Retinal pigment epithelial cell (primary cell): ENCODE results near the gene ZNF526.

Source experiments
- DNase-seq: peaks from one replicate; pipeline ENCODE4 v3.0.0-alpha.2; 2010; ENCODE audit warnings: low read depth
- H3K4me3 ChIP-seq: 2 replicates; pipeline ENCODE4 v1.5.1; 2011; ENCODE audit warnings: mild to moderate bottlenecking, low read length, control low read depth, moderate library complexity
- CTCF ChIP-seq: conservative IDR thresholded peaks from 2 replicates; pipeline ENCODE4 v1.5.1; 2011; ENCODE audit warnings: low read depth, low read length, control low read depth, inconsistent platforms

Gene ZNF526

DNA sequence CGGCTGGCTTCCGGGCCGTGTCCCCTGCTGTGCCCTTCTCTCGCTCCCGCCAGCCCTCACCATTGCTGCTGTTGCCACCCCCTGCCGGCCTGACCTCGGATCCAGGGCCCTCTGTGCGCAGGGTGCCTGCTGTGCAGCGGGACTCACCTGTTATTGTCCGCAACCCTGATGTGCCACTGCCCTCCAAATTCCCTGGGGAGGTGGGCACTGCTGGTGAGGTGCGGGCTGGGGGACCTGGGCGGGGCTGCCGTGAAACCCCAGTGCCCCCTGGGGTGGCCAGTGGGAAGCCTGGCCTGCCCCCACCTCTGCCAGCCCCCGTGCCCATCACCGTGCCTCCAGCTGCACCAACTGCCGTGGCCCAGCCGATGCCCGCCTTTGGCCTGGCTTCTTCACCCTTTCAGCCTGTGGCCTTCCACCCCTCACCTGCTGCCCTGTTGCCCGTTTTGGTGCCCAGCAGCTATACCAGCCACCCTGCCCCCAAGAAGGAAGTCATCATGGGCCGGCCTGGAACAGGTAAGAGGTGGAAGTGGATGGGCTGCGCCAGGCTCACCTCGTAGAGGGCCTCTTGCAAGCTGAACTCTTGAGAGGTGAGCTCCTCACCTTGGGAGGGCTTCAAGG lies 54.1 kb downstream of the ZNF526 start:
- no peak for TF ChIP-seq CTCF
- DNase-seq = no peak
- H3K4me3 ChIP-seq = no peak overlapping the region

DNA sequence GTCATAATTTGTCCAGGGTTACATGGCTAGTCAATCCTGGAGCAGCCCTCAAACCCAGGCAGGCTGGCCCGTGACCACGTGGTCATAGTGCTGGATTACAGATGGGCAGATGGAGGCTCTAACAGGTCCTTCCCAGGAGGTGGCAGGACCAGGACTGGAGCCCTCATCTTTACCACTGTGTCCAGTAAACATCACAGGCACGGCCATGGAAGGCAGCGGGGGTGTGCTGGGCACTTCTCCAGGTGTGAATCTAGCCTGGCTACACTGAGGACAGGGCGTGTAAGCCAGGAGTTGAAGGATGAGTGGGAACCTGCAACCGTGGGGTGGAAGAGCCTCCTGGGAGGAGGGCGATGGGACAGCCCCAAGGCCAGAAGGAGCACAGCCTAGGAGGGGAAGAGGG lies 55.0 kb downstream of the ZNF526 start:
- DNase-seq = no peak
- no peak overlapping the region for H3K4me3 ChIP-seq
- no peak for TF ChIP-seq CTCF

- no peak for TF ChIP-seq CTCF
- H3K4me3 ChIP-seq = no peak overlapping the region
- DNase-seq = no peak
Observed at GRCh38 chr19:42275517-42275916, 55.4 kb downstream of the ZNF526 start.

GRCh38 chr19:42276284-42276683 lies 56.2 kb downstream of the ZNF526 start:
- no peak for DNase-seq
- H3K4me3 ChIP-seq = no peak overlapping the region
- no peak for TF ChIP-seq CTCF

DNA sequence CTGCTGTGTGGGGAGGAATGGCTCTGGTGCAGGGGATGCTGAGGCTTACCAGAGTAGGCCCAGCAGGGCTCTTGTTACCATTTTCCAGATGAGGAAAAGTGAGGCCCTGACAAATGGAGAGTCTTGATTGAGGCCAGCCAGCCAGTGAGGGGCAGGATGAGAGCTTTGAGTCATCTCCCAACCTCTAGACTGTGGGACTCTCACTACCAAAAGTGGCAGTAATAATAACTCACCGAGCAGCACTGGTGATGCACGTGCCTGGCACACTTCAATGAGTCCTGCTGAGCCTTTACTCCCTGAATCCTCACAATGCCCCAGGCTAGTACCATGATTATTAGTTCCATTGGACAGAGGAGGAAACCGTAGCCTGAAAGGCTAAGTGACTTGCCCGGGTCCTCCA lies 56.7 kb downstream of the ZNF526 start:
- no peak overlapping the region for H3K4me3 ChIP-seq
- no peak for DNase-seq
- no peak for TF ChIP-seq CTCF
